ENCODE data around the gene OR10J4. TPM values are rescaled to one million over a fixed set of nuclear protein-coding genes. Genes with fewer than 3 reads are reported as not detected.

Gene OR10J4
- not detected for polyA plus RNA-seq (ENCODE audit: low read depth in 6 of 6)

DNA sequence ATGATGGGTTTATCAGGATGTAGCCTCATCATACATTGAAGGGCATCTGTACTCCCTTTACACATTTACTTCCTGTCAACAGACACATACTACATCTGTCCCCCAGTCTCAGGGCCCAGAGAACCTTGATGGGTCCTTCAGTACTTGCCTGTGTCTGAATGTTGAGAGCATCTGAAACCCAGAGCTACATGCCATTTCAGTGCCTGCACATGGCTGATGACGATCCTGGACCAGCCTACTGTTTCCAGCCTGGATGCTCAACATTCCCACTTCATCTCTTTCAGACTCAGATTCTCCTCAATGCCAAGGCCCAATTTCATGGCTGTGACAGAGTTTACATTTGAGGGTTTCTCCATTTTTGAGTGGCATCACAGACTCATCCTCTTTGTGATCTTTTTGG, at the start of gene OR10J4:
Gene OR10J4, plus strand, starts transcription at position 301 of the 400 bp plus-strand sequence.
- no peak within 1 kb of the TSS for H3K4me3 Mint-ChIP-seq
- peaks cover 0 to 8% (median 0%) of the 10 kb centered on the region in 7 donors for H3K9me3 Mint-ChIP-seq
- DNase-seq (no peak), ATAC-seq (ENCODE audit: low read depth in 2 of 2) (no peak)
- H3K27me3 Mint-ChIP-seq: peaks cover 9 to 20% (median 19%) of the 10 kb centered on the region in 3 donors
- H3K36me3 Mint-ChIP-seq: no peaks in the 10 kb centered on the region
- peak within 1 kb of the TSS in 1 of 6 donors; percentile 12 for H3K27ac Mint-ChIP-seq
- H3K4me1 Mint-ChIP-seq: peaks cover 0 to 10% (median 0%) of the 10 kb centered on the region in 3 donors

DNA sequence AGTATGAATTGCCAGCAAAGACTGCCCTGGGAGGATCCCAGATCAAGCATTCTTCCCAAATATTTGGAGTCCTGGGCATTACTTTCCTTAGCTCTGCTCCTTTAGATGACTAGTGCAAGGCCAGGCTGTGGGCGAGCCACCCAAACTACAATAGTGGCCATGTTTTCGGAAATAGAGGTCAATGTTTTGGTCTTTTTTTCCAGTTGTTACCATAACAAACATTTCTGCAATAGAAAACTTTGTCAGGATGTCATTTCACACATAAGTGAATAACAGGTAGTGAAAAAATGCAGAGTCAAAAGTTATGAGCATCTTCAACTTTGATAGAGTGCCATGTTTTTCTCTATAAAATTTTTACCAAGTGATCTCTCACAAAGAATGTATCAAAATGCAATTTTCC, 25.2 kb upstream of the OR10J4 start:
- DNase-seq (no peak), ATAC-seq (ENCODE audit: low read depth in 2 of 2) (no peak)
- H3K4me3 Mint-ChIP-seq: no peak overlapping the region
- peaks cover 2 to 9% (median 5%) of the 10 kb centered on the region in 7 donors for H3K9me3 Mint-ChIP-seq
- no peak overlapping the region for H3K27ac Mint-ChIP-seq
- no peaks in the 10 kb centered on the region for H3K36me3 Mint-ChIP-seq
- H3K27me3 Mint-ChIP-seq: peaks cover 0 to 10% (median 0%) of the 10 kb centered on the region in 3 donors
- H3K4me1 Mint-ChIP-seq: no peaks in the 10 kb centered on the region

DNA sequence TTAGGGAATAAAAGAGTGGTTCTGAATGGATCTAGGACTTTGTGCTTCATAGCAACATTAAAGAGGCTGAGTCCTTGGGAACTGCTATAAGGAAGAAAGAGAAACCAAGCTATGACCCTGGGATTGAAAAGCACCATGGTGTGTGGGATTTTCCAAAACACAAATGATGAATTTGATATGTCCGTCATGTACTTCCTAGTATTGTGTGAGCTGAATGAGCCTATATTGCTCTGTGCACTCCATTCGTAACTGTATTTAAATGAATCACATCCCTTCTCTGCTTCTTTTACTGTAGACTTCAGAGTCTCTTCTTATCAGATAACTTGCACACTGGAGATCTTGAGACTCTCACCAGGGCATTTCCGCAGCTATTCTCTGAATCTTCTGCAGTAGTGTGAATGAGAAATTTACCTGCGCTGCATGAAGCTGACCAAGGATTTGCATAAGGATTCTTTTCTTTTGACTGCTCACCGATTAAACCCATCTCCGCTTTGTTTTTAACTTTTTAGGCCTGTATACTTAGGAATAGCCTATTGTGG, 23.1 kb upstream of the OR10J4 start:
- no peak overlapping the region for H3K4me3 Mint-ChIP-seq
- H3K36me3 Mint-ChIP-seq: no peaks in the 10 kb centered on the region
- peaks cover 0 to 10% (median 0%) of the 10 kb centered on the region in 3 donors for H3K27me3 Mint-ChIP-seq
- H3K4me1 Mint-ChIP-seq: no peaks in the 10 kb centered on the region
- no peak for ATAC-seq (ENCODE audit: low read depth in 2 of 2)
- no peak for DNase-seq
- peaks cover under 1 to 11% (median 5%) of the 10 kb centered on the region in 7 donors for H3K9me3 Mint-ChIP-seq
- no peak overlapping the region for H3K27ac Mint-ChIP-seq

DNA sequence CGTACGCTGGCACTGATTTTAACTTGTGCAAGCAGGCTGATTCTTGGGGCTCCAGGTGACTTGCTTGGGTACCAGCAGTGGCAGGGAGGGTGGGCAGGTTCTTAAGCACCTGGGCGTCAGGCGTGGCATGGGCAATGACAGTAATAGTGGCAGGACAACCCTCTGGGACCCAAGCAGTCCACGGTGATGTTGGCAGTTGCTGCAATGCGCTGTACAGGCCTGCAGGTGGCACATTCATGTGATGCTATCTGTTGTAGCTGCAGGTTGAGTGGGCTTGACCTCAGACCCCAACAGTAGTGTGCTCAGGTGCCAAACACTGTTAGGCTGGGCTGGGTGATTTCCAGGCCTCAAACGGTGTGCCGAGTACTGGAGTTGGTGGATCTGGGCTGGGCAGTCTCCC, 10.2 kb upstream of the OR10J4 start:
- no peaks in the 10 kb centered on the region for H3K4me1 Mint-ChIP-seq
- no peak overlapping the region for H3K27ac Mint-ChIP-seq
- H3K27me3 Mint-ChIP-seq: peaks cover 0 to 30% (median 17%) of the 10 kb centered on the region in 3 donors
- H3K9me3 Mint-ChIP-seq: peaks cover 14 to 49% (median 31%) of the 10 kb centered on the region in 7 donors
- DNase-seq: no peak
- peaks cover 15% of the 10 kb centered on the region in 2 donors for H3K36me3 Mint-ChIP-seq
- peak overlapping the region in 1 of 8 donors; percentile 37 for H3K4me3 Mint-ChIP-seq
- no peak for ATAC-seq (ENCODE audit: low read depth in 2 of 2)

DNA sequence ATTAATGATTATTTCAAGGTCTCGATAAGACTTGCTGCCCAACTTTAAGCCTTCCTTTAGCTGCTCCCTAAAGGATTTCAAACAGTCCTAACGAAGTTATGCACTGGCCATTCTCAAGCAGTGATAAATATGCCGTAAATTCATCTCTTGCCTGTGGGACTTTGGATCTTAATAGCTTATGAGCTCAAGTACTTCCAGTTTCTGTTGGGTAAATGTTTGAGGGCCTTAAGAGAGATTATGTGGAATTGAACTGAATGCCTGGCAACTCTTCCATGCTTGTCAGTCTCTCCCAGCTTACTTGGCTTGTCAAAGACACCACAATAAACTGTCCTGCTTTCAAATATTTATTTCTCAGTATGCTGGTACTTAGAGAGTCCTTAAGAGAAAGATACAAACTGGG, 3.5 kb upstream of the OR10J4 start:
- H3K9me3 Mint-ChIP-seq: peaks cover 0 to 8% (median 0%) of the 10 kb centered on the region in 7 donors
- ATAC-seq (ENCODE audit: low read depth in 2 of 2): no peak
- DNase-seq: no peak
- H3K36me3 Mint-ChIP-seq: no peaks in the 10 kb centered on the region
- no peak overlapping the region for H3K4me3 Mint-ChIP-seq
- no peak overlapping the region for H3K27ac Mint-ChIP-seq
- peaks cover 3 to 33% (median 10%) of the 10 kb centered on the region in 3 donors for H3K27me3 Mint-ChIP-seq
- no peaks in the 10 kb centered on the region for H3K4me1 Mint-ChIP-seq

DNA sequence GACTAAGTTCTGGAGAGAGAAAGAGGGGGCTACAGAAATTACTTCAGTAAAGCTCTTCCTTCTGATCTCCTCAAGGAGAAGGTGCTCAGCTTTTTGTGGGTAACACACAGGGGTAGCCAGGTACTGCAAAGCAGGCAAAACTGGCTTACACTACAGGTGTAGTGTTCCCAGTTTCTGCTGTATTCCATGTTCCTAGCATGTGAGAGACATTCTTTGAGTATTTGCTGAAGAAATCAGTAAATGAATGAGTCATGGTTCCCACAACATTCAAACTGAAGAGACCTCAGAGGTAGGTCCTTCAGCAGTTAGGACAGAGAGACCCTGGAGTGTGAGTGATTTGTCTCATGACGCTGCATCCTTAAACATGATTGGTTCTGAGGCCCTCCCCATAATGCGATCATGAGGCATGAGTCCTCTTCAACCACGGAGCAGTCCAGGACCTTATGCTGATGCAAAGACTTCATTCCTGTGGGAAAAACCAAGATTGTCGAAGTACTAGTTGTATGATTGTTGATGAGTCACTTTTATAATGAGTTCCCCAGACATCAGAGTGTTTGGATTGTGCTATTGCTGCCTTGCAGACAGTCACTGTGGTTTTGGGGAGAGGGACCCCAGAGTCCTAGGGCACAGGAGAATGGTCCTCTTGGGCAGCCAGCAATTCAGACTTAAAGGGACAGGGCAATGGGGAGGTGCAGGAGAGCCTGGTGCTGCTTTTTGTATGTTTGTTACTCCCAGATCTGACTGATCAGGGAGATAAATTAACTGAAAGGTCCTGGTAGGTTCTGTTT, 2.7 kb upstream of the OR10J4 start:
- Mint-ChIP-seq H3K27me3 (peaks cover 3 to 34% (median 12%) of the 10 kb centered on the region in 3 donors), H3K4me3 (no peak overlapping the region), H3K9me3 (peaks cover 0 to 8% (median 0%) of the 10 kb centered on the region in 7 donors), H3K27ac (no peak overlapping the region), H3K4me1 (no peaks in the 10 kb centered on the region), H3K36me3 (no peaks in the 10 kb centered on the region)
- ATAC-seq (ENCODE audit: low read depth in 2 of 2) (no peak), DNase-seq (no peak)

DNA sequence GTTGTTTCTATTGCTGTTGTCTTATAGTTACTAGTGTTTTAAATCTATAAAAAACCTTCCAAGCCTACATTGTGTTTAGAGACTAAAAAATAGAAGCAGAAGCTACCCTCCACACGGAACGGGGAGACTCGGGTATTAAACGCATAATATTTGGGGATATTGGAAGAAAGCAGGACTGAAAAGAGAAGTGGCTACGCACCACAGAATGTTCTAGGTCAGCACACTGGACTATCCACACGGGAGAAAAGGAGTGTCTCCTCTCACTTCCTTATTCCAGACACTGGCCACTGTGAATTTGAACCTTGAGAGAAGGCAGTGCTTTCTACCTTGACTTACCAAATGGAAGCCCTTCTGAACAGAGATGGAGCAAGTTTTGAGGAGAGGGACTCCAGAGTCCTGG, 1.0 kb upstream of the OR10J4 start:
- H3K4me1 Mint-ChIP-seq: peaks cover 0 to under 1% (median 0%) of the 10 kb centered on the region in 3 donors
- no peaks in the 10 kb centered on the region for H3K36me3 Mint-ChIP-seq
- DNase-seq: no peak
- H3K27ac Mint-ChIP-seq: no peak overlapping the region
- ATAC-seq (ENCODE audit: low read depth in 2 of 2): no peak
- H3K9me3 Mint-ChIP-seq: peaks cover 0 to 8% (median 0%) of the 10 kb centered on the region in 7 donors
- no peak overlapping the region for H3K4me3 Mint-ChIP-seq
- H3K27me3 Mint-ChIP-seq: peaks cover 4 to 19% (median 14%) of the 10 kb centered on the region in 3 donors

DNA sequence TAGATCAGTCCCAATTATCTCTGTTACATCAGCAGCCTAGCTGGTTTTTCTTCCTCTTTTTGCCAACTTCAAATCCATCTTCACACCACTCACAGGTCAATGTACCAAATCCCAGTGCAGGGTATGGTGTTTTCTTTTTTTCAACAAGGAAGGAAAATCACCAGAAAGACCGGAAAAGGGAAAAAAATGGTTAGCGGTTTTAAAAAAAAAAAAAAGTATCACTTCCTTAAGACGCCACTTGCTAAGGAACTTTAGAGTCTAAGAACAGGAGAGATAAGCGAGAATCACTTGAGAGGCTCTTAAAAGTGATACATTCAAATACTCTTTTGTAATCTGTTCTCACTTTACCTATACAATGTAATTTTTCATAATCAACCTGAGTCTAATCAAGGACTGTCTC, 4.5 kb downstream of the OR10J4 start:
- H3K9me3 Mint-ChIP-seq: peaks cover 0 to 8% (median 0%) of the 10 kb centered on the region in 7 donors
- no peak overlapping the region for H3K4me3 Mint-ChIP-seq
- H3K27me3 Mint-ChIP-seq: peaks cover 14 to 35% (median 31%) of the 10 kb centered on the region in 3 donors
- ATAC-seq (ENCODE audit: low read depth in 2 of 2) (no peak), DNase-seq (no peak)
- no peak overlapping the region for H3K27ac Mint-ChIP-seq
- H3K36me3 Mint-ChIP-seq: no peaks in the 10 kb centered on the region
- peaks cover 0 to 10% (median 0%) of the 10 kb centered on the region in 3 donors for H3K4me1 Mint-ChIP-seq

DNA sequence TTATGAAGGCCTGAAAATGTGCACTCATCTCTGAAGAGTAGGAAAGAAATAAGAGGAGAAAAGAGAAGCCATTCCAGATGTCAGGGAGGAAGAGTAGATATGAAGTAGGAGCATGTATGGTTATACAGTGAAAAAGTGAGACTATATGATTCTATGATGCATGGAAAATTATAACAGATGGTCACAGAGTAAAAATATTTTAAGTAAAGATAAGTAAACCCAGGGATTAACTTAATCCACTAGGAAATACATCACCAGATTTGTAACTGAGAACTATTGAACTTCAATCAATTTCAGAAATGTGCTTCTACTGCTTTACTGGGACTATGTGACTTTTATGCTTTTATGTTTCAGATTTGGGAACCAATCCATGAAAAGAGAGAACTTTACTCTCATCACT, 7.4 kb downstream of the OR10J4 start, which contains the start of gene OR10J1:
Gene OR10J1, plus strand, starts transcription at position 301 of the 400 bp plus-strand sequence. Its CDS starts 70 bp downstream, at position 371.
- peaks cover 0 to 10% (median 0%) of the 10 kb centered on the region in 3 donors for H3K4me1 Mint-ChIP-seq
- peaks cover 18 to 28% (median 19%) of the 10 kb centered on the region in 3 donors for H3K27me3 Mint-ChIP-seq
- ATAC-seq (ENCODE audit: low read depth in 2 of 2) (no peak), DNase-seq (no peak)
- no peak within 1 kb of the TSS for H3K4me3 Mint-ChIP-seq
- no peaks in the 10 kb centered on the region for H3K36me3 Mint-ChIP-seq
- H3K27ac Mint-ChIP-seq: no peak within 1 kb of the TSS
- peaks cover 0 to 1% (median 0%) of the 10 kb centered on the region in 7 donors for H3K9me3 Mint-ChIP-seq

DNA sequence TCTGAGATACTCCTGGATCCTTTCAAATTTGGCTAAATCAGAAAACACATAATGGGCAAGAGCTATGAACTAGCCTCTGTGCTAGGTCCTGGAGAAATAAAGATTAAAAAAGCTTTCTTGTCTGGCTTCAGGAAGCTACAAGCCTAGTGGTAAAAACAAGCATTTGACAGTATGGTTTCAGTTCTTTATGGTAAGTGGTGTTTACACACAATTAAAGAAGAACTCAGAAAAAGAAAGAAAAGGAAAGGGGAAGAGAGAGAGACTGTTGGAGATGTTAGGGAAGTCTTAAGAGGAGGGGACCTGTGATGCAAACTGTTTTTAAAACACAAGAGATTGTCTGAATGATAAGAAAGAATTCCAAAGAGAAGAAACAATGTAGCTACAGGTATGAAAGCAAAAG, 9.4 kb downstream of the OR10J4 start:
- H3K9me3 Mint-ChIP-seq: no peaks in the 10 kb centered on the region
- no peaks in the 10 kb centered on the region for H3K36me3 Mint-ChIP-seq
- ATAC-seq (ENCODE audit: low read depth in 2 of 2) (no peak), DNase-seq (no peak)
- H3K4me1 Mint-ChIP-seq: peaks cover 0 to 5% (median 0%) of the 10 kb centered on the region in 3 donors
- H3K4me3 Mint-ChIP-seq: no peak overlapping the region
- H3K27ac Mint-ChIP-seq: peak overlapping the region in 1 of 6 donors; percentile 0
- peaks cover 14 to 19% (median 19%) of the 10 kb centered on the region in 3 donors for H3K27me3 Mint-ChIP-seq

DNA sequence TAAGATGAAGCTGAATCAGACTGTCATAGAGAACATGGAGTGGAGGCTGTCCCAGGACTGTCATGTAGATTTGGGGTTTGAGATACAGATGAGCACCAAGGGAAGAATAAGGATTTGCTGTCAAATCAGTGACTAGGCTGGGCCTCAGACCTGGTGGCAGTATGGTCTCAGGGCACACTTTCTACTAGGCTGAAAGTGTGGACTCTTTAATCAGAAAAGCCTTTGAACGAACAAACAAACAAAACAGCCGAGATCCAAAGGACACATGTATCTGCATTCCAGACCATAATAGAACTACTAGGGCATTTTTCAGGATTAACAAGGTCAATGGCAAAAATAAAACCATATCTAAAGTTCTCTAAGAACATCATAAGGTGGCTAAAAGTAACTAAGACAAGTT, 10.4 kb downstream of the OR10J4 start:
- no peak for ATAC-seq (ENCODE audit: low read depth in 2 of 2)
- peaks cover 14 to 19% (median 16%) of the 10 kb centered on the region in 3 donors for H3K27me3 Mint-ChIP-seq

DNA sequence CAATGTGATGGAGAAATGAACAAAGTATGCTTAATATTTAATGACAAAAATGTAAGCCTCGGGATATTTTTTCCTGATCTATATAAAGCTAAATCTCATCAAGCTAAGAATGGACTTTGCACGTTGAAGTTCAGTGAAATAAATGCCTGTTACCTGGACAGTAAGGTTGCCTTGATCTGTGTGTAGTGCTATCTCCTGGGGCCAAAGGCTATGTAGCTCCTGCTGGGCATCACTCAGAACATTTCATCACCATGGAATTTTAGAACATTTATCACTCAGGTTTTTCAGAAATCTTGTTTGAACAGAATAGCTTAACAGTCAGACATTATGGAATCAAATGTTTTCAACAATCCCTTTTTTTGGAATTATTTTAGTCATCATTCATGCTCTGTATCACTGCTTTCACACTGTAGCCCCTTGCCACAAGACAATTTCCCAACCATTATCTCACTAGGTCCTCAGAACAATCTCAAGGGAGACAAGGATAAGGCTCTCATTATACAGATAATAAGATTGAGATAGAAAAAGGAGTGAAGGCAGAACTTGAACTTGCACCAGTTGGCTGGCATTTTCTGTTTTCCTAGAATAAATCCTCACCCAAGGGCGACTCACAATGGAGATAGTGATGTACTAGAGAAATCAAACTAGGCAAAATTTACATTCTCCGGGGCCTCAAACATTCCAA, 11.2 kb downstream of the OR10J4 start:
- H3K4me3 Mint-ChIP-seq: no peak overlapping the region
- H3K9me3 Mint-ChIP-seq: peaks cover 4 to 13% (median 6%) of the 10 kb centered on the region in 7 donors
- no peaks in the 10 kb centered on the region for H3K4me1 Mint-ChIP-seq
- peaks cover 0 to 6% of the 10 kb centered on the region in 2 donors for H3K36me3 Mint-ChIP-seq
- H3K27ac Mint-ChIP-seq: no peak overlapping the region
- DNase-seq: no peak
- ATAC-seq (ENCODE audit: low read depth in 2 of 2): no peak
- peaks cover 12 to 19% (median 17%) of the 10 kb centered on the region in 3 donors for H3K27me3 Mint-ChIP-seq

More for the DNA sequence above, 10.4 kb downstream of the OR10J4 start:
- Mint-ChIP-seq H3K4me1 (no peaks in the 10 kb centered on the region), H3K4me3 (no peak overlapping the region), H3K27ac (no peak overlapping the region), H3K36me3 (no peaks in the 10 kb centered on the region), H3K9me3 (peaks cover 0 to 5% (median 0%) of the 10 kb centered on the region in 7 donors)
- no peak for DNase-seq

DNA sequence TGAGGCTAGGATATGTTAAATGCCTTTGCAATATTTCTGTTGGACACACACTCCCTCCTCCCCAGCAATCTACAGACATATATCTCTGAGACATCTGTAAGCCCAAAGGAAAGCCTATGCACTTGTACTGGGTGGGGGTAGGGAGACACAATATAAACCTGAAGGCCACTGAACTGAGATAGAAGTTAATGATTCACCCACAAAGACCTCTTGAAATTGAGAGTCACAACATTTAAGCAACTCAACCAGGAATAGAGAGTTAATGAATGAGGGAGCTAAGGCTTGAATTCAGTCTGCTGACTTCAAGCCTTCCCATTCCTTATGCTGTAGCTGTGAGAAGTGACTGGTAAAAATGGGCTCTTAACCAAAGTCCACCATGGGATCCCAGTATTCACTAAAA, 12.5 kb downstream of the OR10J4 start:
- peaks cover 4 to 18% (median 10%) of the 10 kb centered on the region in 7 donors for H3K9me3 Mint-ChIP-seq
- H3K27ac Mint-ChIP-seq: no peak overlapping the region
- peaks cover 0 to 8% of the 10 kb centered on the region in 2 donors for H3K36me3 Mint-ChIP-seq
- H3K4me3 Mint-ChIP-seq: no peak overlapping the region
- no peaks in the 10 kb centered on the region for H3K4me1 Mint-ChIP-seq
- H3K27me3 Mint-ChIP-seq: peaks cover 6 to 19% (median 12%) of the 10 kb centered on the region in 3 donors
- ATAC-seq (ENCODE audit: low read depth in 2 of 2) (no peak), DNase-seq (no peak)

Data from naive B cell (primary cell).